Liver (tissue), 3 donors: ENCODE results near the gene SELENOH.

ENCODE experiments used
- EGR1 ChIP-seq, 2 donors: IDR thresholded peaks; 2 replicates each; pipeline ENCODE4 v1.6.1; 2016 to 2018; ENCODE audit warnings: antibody characterized with exemption in 2 of 2, low read depth in 2 of 2
- FOXA1 ChIP-seq: IDR thresholded peaks from 2 replicates; pipeline ENCODE4 v1.6.1; 2016; ENCODE audit warnings: antibody characterized with exemption
- GABPA ChIP-seq, 2 donors: IDR thresholded peaks in 1 of 2; conservative IDR thresholded peaks in 1 of 2; 2 replicates each; pipeline ENCODE4 v1.6.1; 2016; ENCODE audit warnings: antibody characterized with exemption in 2 of 2, mild to moderate bottlenecking in 1 of 2, moderate library complexity in 1 of 2
- JUND ChIP-seq, 2 donors: IDR thresholded peaks; 2 replicates each; pipeline ENCODE4 v1.6.1; 2016; ENCODE audit warnings: antibody characterized with exemption in 2 of 2
- MAX ChIP-seq: IDR thresholded peaks from 2 replicates; pipeline ENCODE4 v1.6.1; 2016; ENCODE audit warnings: antibody characterized with exemption
- RAD21 ChIP-seq, 2 donors: IDR thresholded peaks; 2 replicates each; pipeline ENCODE4 v1.6.1; 2016; ENCODE audit warnings: antibody characterized with exemption in 2 of 2, mild to moderate bottlenecking in 2 of 2
- SP1 ChIP-seq: IDR thresholded peaks from 2 replicates; pipeline ENCODE4 v1.6.1; 2018; ENCODE audit warnings: antibody characterized with exemption, mild to moderate bottlenecking
- TAF1 ChIP-seq: conservative IDR thresholded peaks from 2 replicates; pipeline ENCODE4 v1.6.1; 2016; ENCODE audit warnings: antibody characterized with exemption, mild to moderate bottlenecking
- ZBTB33 ChIP-seq: IDR thresholded peaks from 2 replicates; pipeline ENCODE4 v1.6.1; 2016; ENCODE audit warnings: antibody characterized with exemption
- TF ChIP-seq, protein P1 (sequence below): fragments of 150-350 bp; IDR thresholded peaks from 2 replicates; pipeline ENCODE4 v1.5.1; 2017; ENCODE audit warnings: improper control_type of control experiment, low read depth, low read length; ENCODE audit not compliant: missing input control
- TF ChIP-seq, protein P2 (sequence below): IDR thresholded peaks from 2 replicates; pipeline ENCODE4 v1.6.1; 2016; ENCODE audit warnings: antibody characterized with exemption
- TF ChIP-seq, protein P3 (sequence below): IDR thresholded peaks from 2 replicates; pipeline ENCODE4 v1.6.1; 2016; ENCODE audit warnings: antibody characterized with exemption, mild to moderate bottlenecking
- donor health status: healthy.
- donor health status: healthy.

- TF ChIP-seq, protein P1, sequence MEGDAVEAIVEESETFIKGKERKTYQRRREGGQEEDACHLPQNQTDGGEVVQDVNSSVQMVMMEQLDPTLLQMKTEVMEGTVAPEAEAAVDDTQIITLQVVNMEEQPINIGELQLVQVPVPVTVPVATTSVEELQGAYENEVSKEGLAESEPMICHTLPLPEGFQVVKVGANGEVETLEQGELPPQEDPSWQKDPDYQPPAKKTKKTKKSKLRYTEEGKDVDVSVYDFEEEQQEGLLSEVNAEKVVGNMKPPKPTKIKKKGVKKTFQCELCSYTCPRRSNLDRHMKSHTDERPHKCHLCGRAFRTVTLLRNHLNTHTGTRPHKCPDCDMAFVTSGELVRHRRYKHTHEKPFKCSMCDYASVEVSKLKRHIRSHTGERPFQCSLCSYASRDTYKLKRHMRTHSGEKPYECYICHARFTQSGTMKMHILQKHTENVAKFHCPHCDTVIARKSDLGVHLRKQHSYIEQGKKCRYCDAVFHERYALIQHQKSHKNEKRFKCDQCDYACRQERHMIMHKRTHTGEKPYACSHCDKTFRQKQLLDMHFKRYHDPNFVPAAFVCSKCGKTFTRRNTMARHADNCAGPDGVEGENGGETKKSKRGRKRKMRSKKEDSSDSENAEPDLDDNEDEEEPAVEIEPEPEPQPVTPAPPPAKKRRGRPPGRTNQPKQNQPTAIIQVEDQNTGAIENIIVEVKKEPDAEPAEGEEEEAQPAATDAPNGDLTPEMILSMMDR, result no peak
- peak; percentile 29 to 68 for TF ChIP-seq RAD21 (IDR thresholded peaks at IDR 0.05)
- TF ChIP-seq, protein P2, sequence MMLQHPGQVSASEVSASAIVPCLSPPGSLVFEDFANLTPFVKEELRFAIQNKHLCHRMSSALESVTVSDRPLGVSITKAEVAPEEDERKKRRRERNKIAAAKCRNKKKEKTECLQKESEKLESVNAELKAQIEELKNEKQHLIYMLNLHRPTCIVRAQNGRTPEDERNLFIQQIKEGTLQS, result peak; percentile 76
- no peak for TF ChIP-seq ZBTB33
- TF ChIP-seq, protein P3, sequence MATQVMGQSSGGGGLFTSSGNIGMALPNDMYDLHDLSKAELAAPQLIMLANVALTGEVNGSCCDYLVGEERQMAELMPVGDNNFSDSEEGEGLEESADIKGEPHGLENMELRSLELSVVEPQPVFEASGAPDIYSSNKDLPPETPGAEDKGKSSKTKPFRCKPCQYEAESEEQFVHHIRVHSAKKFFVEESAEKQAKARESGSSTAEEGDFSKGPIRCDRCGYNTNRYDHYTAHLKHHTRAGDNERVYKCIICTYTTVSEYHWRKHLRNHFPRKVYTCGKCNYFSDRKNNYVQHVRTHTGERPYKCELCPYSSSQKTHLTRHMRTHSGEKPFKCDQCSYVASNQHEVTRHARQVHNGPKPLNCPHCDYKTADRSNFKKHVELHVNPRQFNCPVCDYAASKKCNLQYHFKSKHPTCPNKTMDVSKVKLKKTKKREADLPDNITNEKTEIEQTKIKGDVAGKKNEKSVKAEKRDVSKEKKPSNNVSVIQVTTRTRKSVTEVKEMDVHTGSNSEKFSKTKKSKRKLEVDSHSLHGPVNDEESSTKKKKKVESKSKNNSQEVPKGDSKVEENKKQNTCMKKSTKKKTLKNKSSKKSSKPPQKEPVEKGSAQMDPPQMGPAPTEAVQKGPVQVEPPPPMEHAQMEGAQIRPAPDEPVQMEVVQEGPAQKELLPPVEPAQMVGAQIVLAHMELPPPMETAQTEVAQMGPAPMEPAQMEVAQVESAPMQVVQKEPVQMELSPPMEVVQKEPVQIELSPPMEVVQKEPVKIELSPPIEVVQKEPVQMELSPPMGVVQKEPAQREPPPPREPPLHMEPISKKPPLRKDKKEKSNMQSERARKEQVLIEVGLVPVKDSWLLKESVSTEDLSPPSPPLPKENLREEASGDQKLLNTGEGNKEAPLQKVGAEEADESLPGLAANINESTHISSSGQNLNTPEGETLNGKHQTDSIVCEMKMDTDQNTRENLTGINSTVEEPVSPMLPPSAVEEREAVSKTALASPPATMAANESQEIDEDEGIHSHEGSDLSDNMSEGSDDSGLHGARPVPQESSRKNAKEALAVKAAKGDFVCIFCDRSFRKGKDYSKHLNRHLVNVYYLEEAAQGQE, result peak; percentile 93
- no peak for TF ChIP-seq GABPA (IDR thresholded peaks at IDR 0.05 in 1 of 2, conservative IDR thresholded peaks at IDR 0.05 in 1 of 2)
- TF ChIP-seq SP1, result peak; percentile 82
- TF ChIP-seq JUND (IDR thresholded peaks at IDR 0.05), result peak; percentile 76 to 82
- no peak for TF ChIP-seq EGR1 (IDR thresholded peaks at IDR 0.05; ENCODE audit: low read depth in 2 of 2)
- TF ChIP-seq TAF1, result peak; percentile 93
- TF ChIP-seq MAX, result peak; percentile 28
- no peak for TF ChIP-seq FOXA1
Measured at GRCh38 chr11:57761301-57762234, 20.3 kb downstream of the SELENOH start, which contains the start of gene CTNND1.
